Skeletal muscle cell (primary cell): ENCODE measurements around the gene HOXA10.

ENCODE experiments used
- DNase-seq: peaks from one replicate; pipeline ENCODE4 v3.0.0-alpha.2; 2010; ENCODE audit warnings: low read depth
- H3K4me3 ChIP-seq: 2 replicates; pipeline ENCODE4 v1.5.1; 2011; ENCODE audit warnings: low read depth, mild to moderate bottlenecking, control low read depth, low read length, moderate library complexity

The HOXA10 gene

GRCh38 chr7:27170426-27171324, 3.4 kb downstream of the HOXA10 start:
- no peak for DNase-seq
- H3K4me3 ChIP-seq = peak overlapping the region; percentile 78

- peak overlapping the region; percentile 78 for H3K4me3 ChIP-seq
- no peak for DNase-seq
Measured at GRCh38 chr7:27169658-27170425, 4.3 kb downstream of the HOXA10 start.

- DNase-seq = no peak
- H3K4me3 ChIP-seq = peak overlapping the region; percentile 78
Measured at GRCh38 chr7:27168265-27168947, 5.7 kb downstream of the HOXA10 start.

GRCh38 chr7:27167916-27168264, 6.2 kb downstream of the HOXA10 start:
- DNase-seq = no peak
- H3K4me3 ChIP-seq = peak overlapping the region; percentile 78

GRCh38 chr7:27166531-27167505, 7.3 kb downstream of the HOXA10 start:
- DNase-seq = no peak
- H3K4me3 ChIP-seq = peak overlapping the region; percentile 78

GRCh38 chr7:27165996-27166530, 8.1 kb downstream of the HOXA10 start:
- peak overlapping the region; percentile 78 for H3K4me3 ChIP-seq
- no peak for DNase-seq

- H3K4me3 ChIP-seq = peak within 1 kb of the TSS; percentile 78
- DNase-seq = peak; percentile 94
Measured at GRCh38 chr7:27165089-27165995, 8.8 kb downstream of the HOXA10 start, which contains the start of gene HOXA9. TSS of gene HOXA9 (minus strand) at chr7:27165537. CDS start at chr7:27165457, 80 bp downstream.

- peak overlapping the region; percentile 78 for H3K4me3 ChIP-seq
- DNase-seq = no peak
Measured at GRCh38 chr7:27164367-27165088, 9.6 kb downstream of the HOXA10 start.

- peak overlapping the region; percentile 78 for H3K4me3 ChIP-seq
- DNase-seq = no peak
Measured at GRCh38 chr7:27164045-27164366, 10.1 kb downstream of the HOXA10 start.

GRCh38 chr7:27163288-27164044, 10.7 kb downstream of the HOXA10 start:
- DNase-seq = no peak
- H3K4me3 ChIP-seq = peak overlapping the region; percentile 78

- DNase-seq = no peak
- H3K4me3 ChIP-seq = peak overlapping the region; percentile 78
Measured at GRCh38 chr7:27162561-27163287, 11.4 kb downstream of the HOXA10 start.

GRCh38 chr7:27161721-27162560, 12.2 kb downstream of the HOXA10 start:
- DNase-seq = no peak
- H3K4me3 ChIP-seq = peak overlapping the region; percentile 78

- no peak for DNase-seq
Measured at GRCh38 chr7:27161214-27161720, 12.9 kb downstream of the HOXA10 start.

GRCh38 chr7:27160546-27161213, 13.4 kb downstream of the HOXA10 start:
- H3K4me3 ChIP-seq = peak overlapping the region; percentile 78
- no peak for DNase-seq

More at GRCh38 chr7:27161214-27161720, 12.9 kb downstream of the HOXA10 start:
- H3K4me3 ChIP-seq = peak overlapping the region; percentile 78
